Mononuclear cell (primary cell): Measurements from ENCODE around the gene FBXO17. TPM values are rescaled to one million over a fixed set of nuclear protein-coding genes. Genes with fewer than 3 reads are reported as not detected.
"Not testable (repeated sequence)": the region's sequence is repeated elsewhere in the genome, so short reads cannot be mapped to it uniquely, and the experiment has no call there.

Experiments
- H3K27me3 ChIP-seq: 2 replicates; pipeline ENCODE4 v1.6.0; 2011; ENCODE audit warnings: low read length, control low read depth; ENCODE audit not compliant: insufficient read depth
- H3K4me1 ChIP-seq: 2 replicates; pipeline ENCODE4 v1.5.1; 2011; ENCODE audit warnings: mild to moderate bottlenecking, low read length, control low read depth; ENCODE audit not compliant: insufficient read depth
- H3K4me3 ChIP-seq: 2 replicates; pipeline ENCODE4 v1.5.1; 2011; ENCODE audit warnings: mild to moderate bottlenecking, low read length, moderate library complexity
- H3K9me3 ChIP-seq: 2 replicates; pipeline ENCODE4 v1.5.1; 2011; ENCODE audit warnings: low read depth, mild to moderate bottlenecking, control low read depth, low read length
- total RNA-seq: library from RNA; depleted of rRNA; stranded (reverse); fragments of >200 nt; gene quantifications from one replicate; pipeline ENCODE4 v1.2.3, GENCODE V29; 2012

The FBXO17 gene
- total RNA-seq, 1 donor, result under 0.01 TPM

- H3K4me1 ChIP-seq, result no peaks in the 10 kb centered on the region
- no peaks in the 10 kb centered on the region for H3K27me3 ChIP-seq
- H3K4me3 ChIP-seq, result no peak overlapping the region
Measured at GRCh38 chr19:38990949-38991697, 15.6 kb upstream of the FBXO17 start.

GRCh38 chr19:38989614-38990013 lies 14.1 kb upstream of the FBXO17 start:
- H3K9me3 ChIP-seq, H3K27me3 ChIP-seq, H3K4me3 ChIP-seq, H3K4me1 ChIP-seq: not testable (repeated sequence)

More at GRCh38 chr19:38990949-38991697, 15.6 kb upstream of the FBXO17 start:
- no peaks in the 10 kb centered on the region for H3K9me3 ChIP-seq

GRCh38 chr19:38989066-38989605 lies 13.6 kb upstream of the FBXO17 start:
- Histone ChIP-seq H3K4me1 (no peaks in the 10 kb centered on the region), H3K4me3 (no peak overlapping the region), H3K27me3 (no peaks in the 10 kb centered on the region), H3K9me3 (no peaks in the 10 kb centered on the region)

- not testable (repeated sequence) for H3K4me1 ChIP-seq, H3K9me3 ChIP-seq, H3K27me3 ChIP-seq, H3K4me3 ChIP-seq
Measured at GRCh38 chr19:38988627-38989026, 13.1 kb upstream of the FBXO17 start.

DNA sequence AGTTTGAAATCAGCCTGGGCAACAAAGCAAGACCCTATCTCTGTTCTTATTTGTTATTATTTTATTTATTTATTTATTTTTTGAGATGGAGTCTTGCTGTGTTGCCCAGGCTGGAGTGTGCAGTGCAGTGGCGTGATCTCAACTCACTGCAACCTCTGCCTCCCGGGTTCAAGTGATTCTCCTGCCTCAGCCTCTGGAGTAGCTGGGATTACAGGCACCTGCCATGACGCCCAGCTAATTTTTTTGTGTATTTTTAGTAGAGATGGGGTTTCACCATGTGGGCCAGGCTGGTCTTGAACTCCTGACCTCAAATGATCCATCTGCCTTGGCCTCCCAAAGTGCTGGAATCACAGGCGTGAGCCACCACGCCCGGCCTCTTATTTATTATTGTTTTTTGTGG lies 12.2 kb upstream of the FBXO17 start:
- not testable (repeated sequence) for H3K4me1 ChIP-seq, H3K27me3 ChIP-seq, H3K9me3 ChIP-seq, H3K4me3 ChIP-seq

- Histone ChIP-seq H3K4me3 (no peak overlapping the region), H3K9me3 (no peaks in the 10 kb centered on the region), H3K4me1 (no peaks in the 10 kb centered on the region), H3K27me3 (no peaks in the 10 kb centered on the region)
Measured at GRCh38 chr19:38985262-38985661, 9.7 kb upstream of the FBXO17 start.

DNA sequence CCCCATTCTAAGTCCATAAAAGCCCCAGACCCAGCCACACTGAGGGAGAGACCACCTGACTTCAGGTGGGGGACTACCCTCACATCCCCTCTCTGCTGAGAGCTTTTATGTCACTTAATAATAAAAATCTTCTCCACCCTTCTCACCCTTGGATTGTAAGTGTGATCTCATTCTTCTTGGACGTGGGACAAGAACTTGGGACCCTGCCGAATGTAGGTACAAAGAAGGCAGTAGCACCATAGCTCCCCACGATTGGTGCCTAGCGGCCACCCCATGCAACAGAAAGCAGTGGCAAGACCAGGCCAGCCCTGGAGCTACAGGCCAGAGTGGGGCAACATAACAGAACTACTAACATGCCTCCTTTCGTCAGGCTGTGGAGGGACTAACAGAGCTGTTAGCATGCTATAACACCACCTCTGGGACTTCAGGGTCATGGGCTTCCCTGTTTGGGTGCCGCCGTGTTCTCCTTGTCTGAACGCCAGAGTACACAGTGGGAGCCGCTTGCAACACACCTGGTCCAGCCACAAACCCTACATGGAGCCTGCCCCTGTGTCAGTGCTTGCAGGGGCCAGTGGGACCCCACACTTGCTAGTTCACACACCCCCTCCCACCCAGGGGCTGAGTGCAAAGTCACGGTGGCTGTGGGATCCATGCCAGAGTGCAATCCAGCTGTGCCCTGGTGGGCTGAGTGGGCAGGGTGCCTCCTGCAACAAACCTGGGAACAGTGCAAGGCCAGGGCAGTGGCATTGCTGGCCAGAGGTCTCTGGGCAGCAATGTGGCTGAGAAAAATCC lies 5.2 kb upstream of the FBXO17 start:
- Histone ChIP-seq H3K9me3 (no peaks in the 10 kb centered on the region), H3K27me3 (peaks cover 10% of the 10 kb centered on the region), H3K4me1 (no peaks in the 10 kb centered on the region), H3K4me3 (no peak overlapping the region)

DNA sequence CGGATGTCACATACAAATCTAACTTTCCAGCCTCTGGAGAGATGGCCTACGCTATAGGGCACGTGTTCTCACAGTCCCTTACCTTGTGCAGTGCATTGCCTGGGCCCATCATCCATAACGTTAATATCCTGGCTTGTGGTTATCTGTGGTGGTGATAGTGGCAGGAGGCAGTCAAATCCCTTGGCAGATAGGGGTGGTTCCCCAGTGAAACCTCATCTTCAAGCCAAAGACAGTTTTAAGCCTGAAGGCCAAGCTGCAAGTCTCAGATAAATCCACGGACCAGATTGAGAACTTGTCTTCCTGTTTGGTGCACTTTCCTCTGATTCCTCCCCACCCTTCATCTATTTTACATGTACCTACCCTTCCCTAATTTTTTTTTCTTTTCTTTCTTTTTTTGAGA lies 4.3 kb upstream of the FBXO17 start:
- H3K27me3 ChIP-seq, result peaks cover 15% of the 10 kb centered on the region
- H3K4me3 ChIP-seq, result no peak overlapping the region
- H3K9me3 ChIP-seq, result no peaks in the 10 kb centered on the region
- H3K4me1 ChIP-seq, result peaks cover 4% of the 10 kb centered on the region

DNA sequence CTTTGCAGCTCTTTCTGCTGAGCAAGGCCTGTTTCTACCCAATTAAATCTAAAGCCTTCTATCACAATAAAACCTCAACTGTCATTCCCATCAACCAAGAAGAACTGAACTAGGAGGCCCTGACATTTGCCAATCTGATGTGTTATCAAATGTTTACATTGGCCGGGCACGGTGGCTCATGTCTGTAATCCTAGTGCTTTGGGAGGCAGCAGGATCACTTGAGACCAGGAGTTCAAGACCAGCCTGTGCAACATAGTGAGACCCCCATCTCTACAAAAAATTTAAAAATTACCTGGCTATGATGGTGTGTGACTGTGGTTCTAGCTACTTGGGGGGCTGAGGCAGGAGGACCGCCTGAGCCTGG lies 2.8 kb upstream of the FBXO17 start:
- H3K9me3 ChIP-seq, result no peaks in the 10 kb centered on the region
- H3K4me3 ChIP-seq, result no peak overlapping the region
- H3K4me1 ChIP-seq, result peaks cover 4% of the 10 kb centered on the region
- H3K27me3 ChIP-seq, result peaks cover 21% of the 10 kb centered on the region

DNA sequence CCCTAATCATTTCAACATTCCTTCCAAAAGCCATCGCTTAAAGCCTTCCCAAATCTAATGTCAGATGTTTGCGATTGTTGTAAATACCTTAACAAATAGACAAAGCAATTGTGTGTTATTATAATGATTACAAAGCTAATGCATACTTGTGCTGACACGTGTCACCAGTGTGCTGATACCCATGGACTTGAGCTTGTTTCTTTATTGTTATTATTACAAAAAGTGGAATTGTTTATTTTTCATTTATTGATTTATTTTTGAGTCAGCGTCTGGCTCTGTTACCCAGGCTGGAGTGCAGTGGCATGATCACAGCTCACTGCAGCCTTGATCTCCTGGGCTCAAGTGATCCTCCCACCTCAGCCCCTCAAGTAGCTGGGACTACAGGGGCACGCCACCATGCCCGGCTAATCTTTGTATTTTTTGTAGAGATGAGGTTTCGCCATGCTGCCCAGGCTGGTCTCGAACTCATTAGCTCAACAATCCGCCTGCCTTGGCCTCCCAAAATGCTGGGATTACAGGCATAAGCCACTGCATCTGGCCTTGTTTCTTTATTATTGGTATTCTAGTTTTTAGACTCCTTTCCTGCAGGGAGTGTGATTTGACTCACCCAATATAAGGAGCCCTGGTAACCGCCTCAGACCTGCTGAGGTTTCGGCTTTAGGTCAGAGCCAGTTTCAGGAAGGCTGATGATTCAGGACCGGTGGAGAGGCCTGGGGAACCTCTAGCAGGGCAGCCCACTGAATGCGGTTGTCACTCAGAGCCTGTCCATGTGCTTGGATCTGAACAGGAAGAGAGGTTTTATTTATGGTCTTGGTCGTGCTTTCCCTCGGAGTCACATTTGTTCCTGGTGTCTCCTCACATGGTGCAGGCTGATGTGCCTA lies 2.1 kb upstream of the FBXO17 start:
- peaks cover 21% of the 10 kb centered on the region for H3K27me3 ChIP-seq
- H3K9me3 ChIP-seq, result no peaks in the 10 kb centered on the region
- peaks cover 4% of the 10 kb centered on the region for H3K4me1 ChIP-seq

DNA sequence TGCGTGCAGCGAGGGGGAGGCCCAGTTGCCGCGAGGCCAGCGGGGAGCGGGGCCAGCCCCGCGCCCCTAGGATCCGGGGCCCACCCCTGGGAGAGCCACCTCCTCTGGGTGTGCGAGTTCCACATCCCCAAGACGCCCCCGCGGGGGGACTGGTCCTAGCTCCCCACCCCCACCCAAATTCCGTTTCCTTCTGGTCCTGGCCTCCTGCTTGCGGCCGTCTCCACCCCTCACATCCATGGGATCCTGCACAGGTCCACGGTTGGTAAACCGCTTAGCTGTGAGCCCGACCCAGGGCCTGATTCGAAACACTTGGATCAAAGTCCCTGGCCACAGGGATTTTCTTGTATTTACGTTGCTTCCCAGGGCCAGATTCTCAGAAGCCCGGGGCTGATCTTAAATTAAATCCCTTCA lies 324 bp upstream of the FBXO17 start:
- peaks cover 21% of the 10 kb centered on the region for H3K27me3 ChIP-seq
- no peaks in the 10 kb centered on the region for H3K9me3 ChIP-seq
- H3K4me1 ChIP-seq, result peaks cover 4% of the 10 kb centered on the region
- no peak overlapping the region for H3K4me3 ChIP-seq

More for the DNA sequence above, 2.1 kb upstream of the FBXO17 start:
- no peak overlapping the region for H3K4me3 ChIP-seq

- Histone ChIP-seq H3K27me3 (peaks cover 21% of the 10 kb centered on the region), H3K4me1 (peaks cover 4% of the 10 kb centered on the region), H3K9me3 (no peaks in the 10 kb centered on the region), H3K4me3 (no peak overlapping the region)
Measured at GRCh38 chr19:38974624-38975213, 823 bp downstream of the FBXO17 start.

GRCh38 chr19:38971672-38972071 lies 3.9 kb downstream of the FBXO17 start:
- Histone ChIP-seq H3K9me3 (no peaks in the 10 kb centered on the region), H3K27me3 (peaks cover 21% of the 10 kb centered on the region), H3K4me3 (no peak overlapping the region), H3K4me1 (peaks cover 4% of the 10 kb centered on the region)

DNA sequence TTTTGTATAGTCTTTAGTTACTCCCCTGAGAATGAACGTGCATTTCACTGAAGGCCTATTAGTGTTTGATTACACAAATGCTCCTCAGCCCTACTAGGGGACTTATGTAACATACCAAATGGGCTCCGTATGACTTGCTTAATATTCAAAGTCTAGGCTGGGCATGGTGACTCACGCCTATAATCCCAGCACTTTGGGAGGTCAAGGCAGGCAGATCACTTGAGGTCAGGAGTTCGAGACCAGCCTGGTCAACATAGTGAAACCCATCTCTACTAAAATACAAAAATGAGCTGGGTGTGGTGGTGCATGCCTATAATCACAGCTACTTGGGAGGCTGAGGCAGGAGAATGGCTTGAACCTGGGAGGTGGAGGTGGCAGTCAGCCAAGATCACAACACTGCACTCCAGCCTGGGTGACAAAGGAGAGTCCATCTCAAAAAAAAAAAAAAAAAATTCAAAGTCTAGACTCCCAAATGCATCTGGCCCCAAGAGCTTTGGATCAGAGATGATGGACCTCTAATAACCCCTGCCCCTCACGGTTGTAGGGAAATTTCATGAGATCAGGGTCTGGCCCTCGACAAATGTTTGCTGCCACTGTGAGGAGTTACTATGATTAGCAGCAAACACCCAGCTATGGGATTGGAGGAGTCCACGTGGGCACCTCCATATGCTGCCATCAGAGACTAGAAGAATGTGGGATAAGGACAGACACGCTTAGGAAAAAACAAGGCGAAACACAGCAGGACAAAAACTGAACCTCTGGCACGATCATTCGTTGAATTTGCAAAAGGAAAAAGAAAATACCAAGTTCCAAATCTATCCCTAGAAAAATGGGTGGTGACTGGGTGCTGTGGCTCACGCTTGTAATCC lies 4.6 kb downstream of the FBXO17 start:
- H3K4me3 ChIP-seq, result no peak overlapping the region
- H3K9me3 ChIP-seq, result no peaks in the 10 kb centered on the region
- peaks cover 4% of the 10 kb centered on the region for H3K4me1 ChIP-seq
- H3K27me3 ChIP-seq, result peaks cover 13% of the 10 kb centered on the region
